GM19025 (cell line): ENCODE measurements around the gene PTPN6.

Source experiments
- ATAC-seq: cut with Tn5 transposase; IDR thresholded peaks from one replicate; pipeline ENCODE4 v1.9.1; 2021; ENCODE audit warnings: mild to moderate bottlenecking, low read depth, moderate library complexity; ENCODE audit not compliant: unreplicated experiment

PTPN6 gene

GRCh38 chr12:6921996-6922946, 28.9 kb upstream of the PTPN6 start:
- no peak for ATAC-seq

DNA sequence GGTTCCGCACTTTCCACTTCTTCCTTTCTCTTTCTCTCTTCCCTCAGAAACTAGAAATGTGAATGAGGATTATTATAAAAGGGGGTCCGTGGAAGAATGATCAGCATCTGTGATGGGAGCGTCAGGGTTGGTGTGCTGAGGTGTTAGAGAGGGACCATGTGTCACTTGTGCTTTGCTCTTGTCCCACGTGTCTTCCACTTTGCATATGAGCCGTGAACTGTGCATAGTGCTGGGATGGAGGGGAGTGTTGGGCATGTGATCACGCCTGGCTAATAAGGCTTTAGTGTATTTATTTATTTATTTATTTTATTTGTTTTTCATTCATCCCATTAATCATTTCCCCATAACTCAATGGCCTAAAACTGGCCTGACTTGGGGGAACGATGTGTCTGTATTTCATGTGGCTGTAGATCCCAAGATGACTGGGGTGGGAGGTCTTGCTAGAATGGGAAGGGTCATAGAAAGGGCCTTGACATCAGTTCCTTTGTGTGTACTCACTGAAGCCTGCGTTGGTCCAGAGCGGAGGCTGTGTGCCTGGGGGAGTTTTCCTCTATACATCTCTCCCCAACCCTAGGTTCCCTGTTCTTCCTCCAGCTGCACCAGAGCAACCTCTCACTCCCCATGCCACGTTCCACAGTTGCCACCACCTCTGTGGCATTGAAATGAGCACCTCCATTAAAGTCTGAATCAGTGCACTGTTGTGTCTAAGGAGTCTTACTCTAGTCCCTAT, 28.0 kb upstream of the PTPN6 start:
- ATAC-seq: no peak

DNA sequence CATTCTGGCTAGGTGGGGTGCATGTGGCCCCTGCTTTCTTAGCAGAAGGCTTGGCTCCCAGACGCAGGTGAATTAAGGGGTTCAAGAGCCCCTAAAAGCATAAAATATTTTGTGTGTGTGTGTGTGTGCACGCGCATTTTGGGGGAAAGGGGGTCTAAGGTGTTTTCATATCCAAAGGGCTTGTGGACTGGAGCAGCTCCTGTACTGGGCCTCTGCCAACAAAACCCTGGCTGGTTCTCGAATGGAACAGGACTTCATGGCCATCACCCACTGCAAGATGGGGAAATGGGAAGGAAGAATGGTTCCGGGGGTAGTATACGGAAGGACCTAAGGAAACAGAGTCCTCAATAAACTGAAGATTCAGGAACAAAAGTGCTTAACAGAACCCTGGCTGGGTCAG, 27.3 kb upstream of the PTPN6 start:
- ATAC-seq: no peak

- no peak for ATAC-seq
Measured at GRCh38 chr12:6925239-6925539, 26.0 kb upstream of the PTPN6 start.

GRCh38 chr12:6925540-6926279, 25.4 kb upstream of the PTPN6 start:
- ATAC-seq: no peak

DNA sequence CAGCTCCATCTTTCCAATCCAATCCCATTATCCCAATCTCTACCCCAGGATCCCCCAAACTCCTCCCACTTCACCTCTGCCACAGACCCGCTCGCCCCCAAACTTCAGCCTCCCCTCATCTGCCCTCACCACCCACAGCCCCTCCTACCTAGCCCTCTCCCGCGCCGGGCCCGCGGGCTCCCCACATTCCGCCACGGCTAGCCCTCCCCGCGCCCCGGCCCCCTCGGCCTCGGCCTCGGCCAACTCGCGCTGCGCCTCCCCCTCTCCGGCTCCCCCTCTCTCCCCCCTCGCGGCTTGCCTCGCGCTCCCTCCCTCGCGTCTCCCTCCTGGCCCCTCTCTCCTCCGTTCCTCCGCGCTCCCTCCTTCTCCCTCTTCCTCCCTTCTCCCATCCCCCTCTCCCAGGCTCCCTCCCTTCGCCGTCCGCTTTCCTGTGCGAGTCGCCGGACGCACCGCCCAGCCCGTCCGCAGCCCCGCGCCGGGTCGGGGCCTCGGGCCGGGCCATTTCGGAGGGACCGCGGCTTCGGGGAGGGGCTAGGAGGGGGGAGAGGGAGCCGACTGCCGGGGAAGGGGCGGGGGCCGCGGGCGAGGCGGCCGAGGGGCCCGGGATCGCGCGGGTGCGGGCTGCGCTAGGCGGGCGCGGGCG, 23.7 kb upstream of the PTPN6 start, which contains the start of gene ATN1:
Gene ATN1, plus strand, starts transcription at position 581 of the 643 bp plus-strand sequence. CDS start 6,043 bp downstream, outside the sequence.
- no peak for ATAC-seq

DNA sequence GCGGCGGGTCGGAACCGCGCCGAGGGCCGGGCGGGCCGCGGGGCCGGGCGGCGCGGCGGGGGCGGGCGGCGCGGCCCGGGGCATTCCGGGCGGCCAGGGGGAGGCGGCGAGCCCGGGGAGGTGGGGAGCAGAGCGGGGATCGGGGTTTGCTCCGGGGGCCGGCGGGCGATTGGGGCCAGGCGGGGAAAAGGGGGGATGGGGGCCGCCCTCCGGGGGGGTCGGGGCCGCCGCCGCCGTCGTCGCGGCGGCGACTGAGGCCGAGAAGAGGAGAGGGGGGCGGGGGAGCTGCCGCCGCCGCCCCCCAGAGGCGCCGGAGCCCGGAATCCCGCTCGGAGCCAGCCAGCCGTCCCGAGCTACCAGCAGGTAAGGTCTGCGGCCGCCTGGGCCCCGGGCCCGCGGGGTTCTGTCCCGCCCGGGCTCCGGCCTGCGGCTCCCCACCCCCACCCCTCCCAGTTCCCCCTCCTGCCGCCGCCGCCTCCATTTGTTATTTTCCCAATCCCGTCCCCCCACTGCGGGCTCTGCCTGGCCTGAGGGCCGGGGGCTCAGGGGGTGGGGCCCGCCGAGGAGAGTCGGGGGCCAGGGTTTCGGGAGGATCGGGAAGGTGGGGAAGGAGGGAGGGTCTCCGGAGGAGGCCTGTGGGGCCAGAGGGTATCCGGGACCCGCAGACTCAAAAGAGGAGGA, 23.0 kb upstream of the PTPN6 start:
- ATAC-seq: no peak

DNA sequence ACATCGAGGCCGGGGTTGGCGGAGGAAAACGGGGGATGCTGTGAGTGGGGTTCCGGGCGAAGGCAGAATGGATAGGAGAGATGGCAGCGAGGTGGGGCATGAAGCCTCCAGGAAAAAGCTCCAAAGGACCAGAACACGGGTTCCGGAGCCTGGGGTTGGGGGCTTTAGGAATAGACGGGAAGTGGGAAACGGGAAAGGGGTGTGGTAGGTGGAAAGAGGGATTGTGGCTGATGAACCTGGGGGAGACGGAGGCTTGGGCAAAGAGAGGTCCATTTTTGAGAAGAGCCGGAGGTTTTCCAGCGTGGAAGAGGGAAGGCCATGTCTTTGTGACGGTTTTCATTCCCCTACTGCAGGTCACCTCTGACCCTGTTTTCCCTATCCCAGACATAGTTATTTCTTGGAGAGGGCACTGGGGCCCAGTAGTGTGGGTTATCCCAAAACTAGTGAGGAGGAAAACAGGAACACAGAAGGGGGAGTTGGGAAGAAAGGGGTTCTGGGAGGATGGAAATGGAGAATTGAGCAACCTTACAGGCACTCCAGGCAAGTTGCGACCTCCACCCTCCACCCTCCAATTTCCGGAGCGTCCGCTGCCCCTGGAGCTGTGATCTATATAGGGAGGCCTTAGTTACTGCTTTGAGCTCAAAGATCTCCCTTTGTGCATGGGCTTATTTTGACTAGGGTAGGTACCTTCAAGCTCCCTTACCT, 22.3 kb upstream of the PTPN6 start:
- ATAC-seq: no peak

GRCh38 chr12:6929466-6930452, 21.4 kb upstream of the PTPN6 start:
- ATAC-seq: no peak

DNA sequence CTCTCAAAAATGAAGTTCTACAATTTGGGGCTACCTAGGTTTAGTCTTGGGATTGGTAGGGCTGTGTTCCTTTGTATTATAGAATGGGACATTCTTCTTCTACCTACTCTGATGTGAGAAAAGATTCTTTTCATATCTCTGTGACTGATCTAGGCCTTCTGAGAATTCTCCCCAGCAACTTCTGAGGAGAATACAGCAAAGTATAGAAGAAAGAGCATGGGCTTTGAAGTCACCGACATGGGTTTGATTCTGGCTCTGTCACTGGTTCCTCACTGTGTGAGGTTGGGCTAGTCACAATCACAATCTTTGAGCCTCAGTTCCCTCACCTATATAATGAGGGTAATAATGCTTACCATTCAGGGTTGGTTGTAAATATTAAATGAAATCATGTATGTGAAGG, 18.4 kb upstream of the PTPN6 start:
- ATAC-seq: no peak

DNA sequence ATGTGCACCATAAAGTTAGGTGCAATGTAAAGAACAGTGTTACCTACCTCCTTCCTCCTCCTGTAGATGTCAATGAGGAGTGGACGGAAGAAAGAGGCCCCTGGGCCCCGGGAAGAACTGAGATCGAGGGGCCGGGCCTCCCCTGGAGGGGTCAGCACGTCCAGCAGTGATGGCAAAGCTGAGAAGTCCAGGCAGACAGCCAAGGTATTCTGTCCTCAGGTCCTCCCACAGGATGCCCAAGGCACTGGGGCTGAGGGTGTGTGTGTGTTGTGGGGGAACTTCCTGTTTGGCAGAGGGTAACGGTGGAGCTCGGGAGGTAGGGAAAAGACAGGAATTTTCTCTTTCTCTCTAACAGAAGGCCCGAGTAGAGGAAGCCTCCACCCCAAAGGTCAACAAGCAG, 17.0 kb upstream of the PTPN6 start:
- ATAC-seq: no peak

GRCh38 chr12:6935371-6936193, 15.6 kb upstream of the PTPN6 start:
- ATAC-seq: no peak

- ATAC-seq: no peak
Measured at GRCh38 chr12:6936194-6936635, 14.9 kb upstream of the PTPN6 start.

DNA sequence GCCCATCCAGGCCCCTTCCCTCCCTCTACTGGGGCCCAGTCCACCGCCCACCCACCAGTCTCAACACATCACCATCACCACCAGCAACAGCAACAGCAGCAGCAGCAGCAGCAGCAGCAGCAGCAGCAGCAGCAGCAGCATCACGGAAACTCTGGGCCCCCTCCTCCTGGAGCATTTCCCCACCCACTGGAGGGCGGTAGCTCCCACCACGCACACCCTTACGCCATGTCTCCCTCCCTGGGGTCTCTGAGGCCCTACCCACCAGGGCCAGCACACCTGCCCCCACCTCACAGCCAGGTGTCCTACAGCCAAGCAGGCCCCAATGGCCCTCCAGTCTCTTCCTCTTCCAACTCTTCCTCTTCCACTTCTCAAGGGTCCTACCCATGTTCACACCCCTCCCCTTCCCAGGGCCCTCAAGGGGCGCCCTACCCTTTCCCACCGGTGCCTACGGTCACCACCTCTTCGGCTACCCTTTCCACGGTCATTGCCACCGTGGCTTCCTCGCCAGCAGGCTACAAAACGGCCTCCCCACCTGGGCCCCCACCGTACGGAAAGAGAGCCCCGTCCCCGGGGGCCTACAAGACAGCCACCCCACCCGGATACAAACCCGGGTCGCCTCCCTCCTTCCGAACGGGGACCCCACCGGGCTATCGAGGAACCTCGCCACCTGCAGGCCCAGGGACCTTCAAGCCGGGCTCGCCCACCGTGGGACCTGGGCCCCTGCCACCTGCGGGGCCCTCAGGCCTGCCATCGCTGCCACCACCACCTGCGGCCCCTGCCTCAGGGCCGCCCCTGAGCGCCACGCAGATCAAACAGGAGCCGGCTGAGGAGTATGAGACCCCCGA, 14.3 kb upstream of the PTPN6 start:
- ATAC-seq: no peak

GRCh38 chr12:6937481-6938352, 13.4 kb upstream of the PTPN6 start:
- ATAC-seq: peak; percentile 96
